ENCODE measurements around the gene C1orf174. TPM values are rescaled to one million over a fixed set of nuclear protein-coding genes. Genes with fewer than 3 reads are reported as not detected.
"Not testable (repeated sequence)": the region's sequence is repeated elsewhere in the genome, so short reads cannot be mapped to it uniquely, and the experiment has no call there.

The C1orf174 gene
- total RNA-seq, 1 donor from 2014 or later = 26.4 TPM

DNA sequence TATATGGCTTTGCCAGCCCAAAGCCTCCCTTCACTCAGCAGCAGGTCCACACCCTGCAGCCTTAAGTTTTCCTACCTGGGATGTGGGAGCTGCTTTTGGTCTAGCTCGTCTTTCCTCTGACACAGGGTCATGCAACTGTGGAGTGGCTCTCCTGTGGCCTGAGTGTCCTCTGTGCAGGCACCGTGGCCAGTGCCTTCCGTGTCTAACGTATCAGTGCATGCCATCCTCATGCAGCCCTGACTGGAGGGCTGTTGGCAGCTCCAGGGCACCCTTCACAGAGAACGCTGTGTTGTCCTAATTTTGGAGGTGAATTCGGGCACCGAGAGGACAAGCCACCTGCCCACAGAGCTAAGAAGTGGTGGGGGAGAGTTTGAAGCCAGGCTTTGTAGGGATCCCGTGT is 25.7 kb upstream of the C1orf174 start:
- DNase-seq (ENCODE audit: low spot score) = no peak

DNA sequence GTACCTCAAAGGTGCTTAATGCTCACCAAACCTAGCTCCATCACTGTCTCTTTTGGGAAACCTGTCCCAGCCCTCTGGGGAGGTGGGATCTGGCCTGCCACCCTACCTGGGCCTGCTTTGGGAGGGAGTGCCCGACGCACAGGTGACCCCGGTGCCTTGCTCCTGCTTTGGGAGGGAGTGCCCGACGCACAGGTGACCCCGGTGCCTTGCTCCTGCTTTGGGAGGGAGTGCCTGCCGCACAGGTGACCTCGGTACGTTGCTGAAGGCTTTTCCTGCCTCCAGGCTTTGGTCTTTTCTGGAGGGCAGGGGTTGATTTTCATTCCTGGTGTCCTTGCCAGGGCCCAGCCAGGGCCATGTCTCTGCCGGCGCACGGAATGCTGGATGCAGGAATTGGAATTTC is 25.2 kb upstream of the C1orf174 start:
- no peak for DNase-seq (ENCODE audit: low spot score)

DNA sequence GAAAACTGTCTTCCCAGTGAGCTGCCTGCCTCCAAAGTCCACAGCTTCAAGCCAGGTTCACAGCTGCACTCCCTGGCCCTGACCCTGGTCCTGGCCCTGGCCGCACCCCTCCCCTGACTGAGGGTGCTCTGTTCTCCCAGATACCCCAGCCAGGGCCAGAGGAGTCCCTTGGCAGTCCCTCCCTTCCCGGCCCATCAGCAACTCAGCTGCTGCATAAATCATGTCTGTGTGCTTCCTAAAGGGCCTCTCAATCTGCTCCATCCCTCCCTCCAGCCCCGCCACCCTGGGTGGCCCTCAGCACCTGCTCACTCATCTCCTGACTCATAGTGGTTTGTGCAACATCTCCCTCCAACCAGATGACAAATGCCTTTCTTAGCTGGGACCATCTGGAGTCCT is 24.8 kb upstream of the C1orf174 start:
- no peak for DNase-seq (ENCODE audit: low spot score)

- no peak for DNase-seq (ENCODE audit: low spot score)
These were observed 24.2 kb upstream of the C1orf174 start for GRCh38 chr1:3924186-3924824.

GRCh38 chr1:3923378-3924185 is 23.5 kb upstream of the C1orf174 start:
- DNase-seq (ENCODE audit: low spot score) = no peak

- no peak for DNase-seq (ENCODE audit: low spot score)
These were observed 22.8 kb upstream of the C1orf174 start for GRCh38 chr1:3922851-3923250.

GRCh38 chr1:3922201-3922725 is 22.2 kb upstream of the C1orf174 start:
- no peak for DNase-seq (ENCODE audit: low spot score)

DNA sequence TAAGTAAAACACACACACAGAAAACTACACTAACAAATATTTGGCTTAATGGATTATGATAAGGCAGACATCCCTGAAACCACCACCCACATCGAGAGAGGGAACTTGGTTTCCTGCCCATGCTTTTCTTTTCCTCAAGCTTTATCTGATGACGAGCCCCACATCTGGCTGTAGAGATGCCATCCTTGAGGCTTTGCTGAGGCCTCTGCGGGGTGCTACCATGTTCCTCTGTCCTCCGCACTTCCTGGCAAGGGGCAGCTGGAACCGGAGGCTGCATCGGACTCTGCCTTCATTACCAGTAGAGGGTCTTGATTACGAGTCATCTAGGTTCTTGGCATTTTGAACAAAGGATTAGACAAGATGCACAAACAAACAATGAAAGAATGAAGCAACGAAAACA is 21.7 kb upstream of the C1orf174 start:
- DNase-seq (ENCODE audit: low spot score) = no peak

DNA sequence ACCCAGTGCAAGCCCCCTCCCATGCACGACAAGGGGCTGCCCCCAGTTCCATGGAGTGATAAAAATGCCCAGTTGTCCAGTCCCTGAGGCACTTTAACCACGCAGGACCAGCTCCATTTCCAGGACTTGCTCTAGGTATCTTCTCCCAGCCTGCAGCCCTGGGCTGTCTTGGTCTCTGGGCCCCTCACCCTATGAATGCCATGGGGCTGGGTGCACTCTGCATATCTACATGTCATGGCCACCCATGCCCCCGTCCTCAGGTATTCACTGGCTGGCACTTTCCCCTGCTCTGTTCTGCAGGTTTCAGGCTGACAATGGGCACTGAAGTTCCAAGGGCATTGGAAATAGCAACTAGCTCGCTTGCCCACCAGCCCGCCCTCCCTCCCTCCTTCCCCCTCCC is 19.6 kb upstream of the C1orf174 start:
- no peak for DNase-seq (ENCODE audit: low spot score)

GRCh38 chr1:3918966-3919611 is 19.0 kb upstream of the C1orf174 start:
- DNase-seq (ENCODE audit: low spot score) = no peak

DNA sequence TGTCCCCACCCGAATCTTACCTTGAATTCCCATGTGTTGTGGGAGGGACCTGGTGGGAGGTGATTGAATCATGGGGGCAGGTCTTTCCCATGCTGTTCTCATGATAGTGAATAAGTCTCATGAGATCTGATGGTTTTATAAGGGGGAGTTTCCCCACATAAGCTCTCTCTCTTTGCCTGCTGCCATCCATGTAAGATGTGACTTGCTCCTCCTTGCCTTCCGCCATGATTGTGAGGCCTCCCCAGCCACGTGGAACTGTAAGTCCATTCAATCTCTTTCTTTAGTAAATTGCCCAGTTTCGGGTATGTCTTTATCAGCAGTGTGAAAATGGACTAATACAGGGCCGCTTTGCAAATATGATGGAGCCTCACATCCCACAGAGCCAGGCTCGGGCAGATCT is 18.3 kb upstream of the C1orf174 start:
- DNase-seq (ENCODE audit: low spot score) = not testable (repeated sequence)

GRCh38 chr1:3917761-3918160 is 17.7 kb upstream of the C1orf174 start:
- DNase-seq (ENCODE audit: low spot score) = no peak

- DNase-seq (ENCODE audit: low spot score) = no peak
These were observed 15.6 kb upstream of the C1orf174 start for GRCh38 chr1:3915551-3916121.

- DNase-seq (ENCODE audit: low spot score) = no peak
These were observed 14.8 kb upstream of the C1orf174 start for GRCh38 chr1:3914911-3915310.

DNA sequence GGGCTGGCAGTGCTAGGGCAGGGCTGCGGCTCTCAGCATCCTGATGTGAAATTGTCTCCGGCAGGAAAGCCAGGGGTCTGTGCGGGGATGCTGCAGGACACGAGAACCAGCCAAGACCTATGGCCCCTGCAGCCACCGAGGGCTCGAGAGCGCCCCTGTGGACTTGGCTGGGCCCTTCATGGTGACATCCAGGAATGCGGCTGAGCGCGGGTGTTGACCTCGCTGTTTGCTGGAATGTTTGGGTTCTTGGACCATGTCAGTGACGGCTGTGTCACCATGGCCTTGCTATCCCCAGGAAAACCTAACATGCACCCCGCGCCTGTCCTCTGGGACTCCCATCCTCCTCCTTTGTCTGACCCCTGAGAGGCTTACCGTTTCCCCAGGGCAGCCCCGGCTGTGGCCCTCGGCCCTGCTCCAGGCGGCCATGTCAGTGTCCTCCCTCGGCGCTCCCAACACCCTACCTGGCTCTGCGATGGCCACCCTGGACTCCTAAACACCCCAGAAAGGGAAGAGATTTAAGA is 14.3 kb upstream of the C1orf174 start:
- no peak for DNase-seq (ENCODE audit: low spot score)

- no peak for DNase-seq (ENCODE audit: low spot score)
These were observed 13.0 kb upstream of the C1orf174 start for GRCh38 chr1:3912809-3913685.

DNA sequence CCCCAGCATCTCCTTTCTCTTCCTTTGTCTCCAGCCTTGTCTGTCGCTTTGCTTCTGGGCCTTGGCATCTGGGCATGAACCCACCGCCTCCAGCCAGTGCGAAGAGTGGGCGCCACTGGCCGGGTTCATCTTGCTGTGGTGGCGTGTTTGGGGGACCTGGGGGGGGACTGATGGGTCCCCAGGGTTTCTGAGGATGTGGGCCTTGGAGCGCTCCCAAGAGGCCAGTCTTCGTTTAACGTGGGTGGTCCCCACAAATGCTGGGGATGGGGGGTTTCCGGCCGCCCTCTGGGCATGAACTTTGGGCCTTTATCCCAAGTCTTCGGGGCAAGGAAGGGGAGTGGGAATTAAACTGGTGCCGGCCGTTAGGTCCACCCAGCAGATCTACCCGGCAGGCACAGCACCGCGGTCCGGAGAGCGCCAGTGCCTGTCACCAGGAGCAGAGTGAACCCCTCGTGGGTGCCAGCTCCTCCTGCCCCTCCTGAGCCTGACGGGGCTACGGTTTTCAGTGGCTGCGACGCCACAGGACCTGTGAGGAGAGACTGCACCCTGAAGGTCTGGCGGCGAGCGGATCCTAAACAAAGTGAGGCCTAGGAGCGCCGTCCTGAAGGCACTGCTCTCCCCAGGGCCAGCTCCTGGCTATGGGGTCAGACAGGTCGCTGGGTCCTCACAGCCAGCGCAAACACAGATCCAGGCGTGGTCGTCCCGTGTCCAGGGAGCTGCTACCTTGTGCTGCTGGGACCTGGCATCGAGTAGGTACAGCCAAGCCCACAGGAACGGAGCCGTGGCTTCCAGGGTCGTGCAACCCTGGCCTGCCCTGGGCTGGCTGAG is 12.1 kb upstream of the C1orf174 start:
- no peak for DNase-seq (ENCODE audit: low spot score)

GRCh38 chr1:3910857-3911845 is 11.1 kb upstream of the C1orf174 start:
- DNase-seq (ENCODE audit: low spot score) = peak; percentile 60
